ENCODE results near the gene TRABD.
"Not testable (repeated sequence)": the region's sequence is repeated elsewhere in the genome, so short reads cannot be mapped to it uniquely, and the experiment has no call there.

Gene TRABD

DNA sequence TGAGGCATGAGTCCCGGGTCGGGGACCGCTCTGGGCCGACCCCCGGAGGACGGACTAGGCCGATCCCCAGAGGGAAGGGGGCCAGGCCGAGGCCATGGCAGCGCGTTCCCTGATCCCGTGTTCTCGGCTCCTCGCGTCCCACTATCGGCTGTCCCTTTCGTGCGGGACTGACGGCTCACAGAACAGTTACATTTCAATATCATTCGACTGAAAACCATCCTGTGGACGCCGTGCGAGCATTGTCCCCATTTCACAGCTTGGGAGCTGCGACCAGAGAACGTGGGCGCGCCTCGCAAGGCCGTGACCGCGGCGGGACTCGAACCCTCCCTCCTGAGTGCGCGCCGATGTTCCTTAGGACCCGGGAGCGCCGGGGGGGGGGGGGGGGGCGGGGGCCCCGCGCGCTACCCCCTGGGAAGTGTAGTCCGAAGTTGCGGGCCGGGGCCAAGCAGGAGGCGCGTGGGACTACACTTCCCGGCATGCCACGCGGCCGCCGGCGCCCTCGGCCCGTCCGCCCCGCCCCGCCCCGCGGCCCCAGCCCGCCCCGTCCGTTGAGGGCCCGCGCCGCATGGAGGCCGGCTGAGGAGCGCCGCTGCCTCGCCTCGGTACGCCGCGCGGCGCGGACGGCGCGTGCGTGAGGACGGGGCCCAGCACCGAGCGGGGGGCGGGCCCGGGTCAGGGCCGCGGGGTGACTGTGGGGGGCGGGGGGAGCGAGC lies at the start of gene TRABD:
Gene TRABD (plus strand): TSS at position 539 of the 713 bp plus-strand sequence. CDS start 7,148 bp downstream, outside the sequence.
- H3K36me3 ChIP-seq (replicated peaks; ENCODE audit: insufficient read depth, low read length) = no peaks in the 10 kb centered on the region
- H3K4me3 ChIP-seq (ENCODE audit: low read length) = peak within 1 kb of the TSS; percentile 91
- peak within 1 kb of the TSS; percentile 89 for H3K9ac ChIP-seq (ENCODE audit: low read length)
- H3K9me3 ChIP-seq (replicated peaks; ENCODE audit: insufficient read depth, low read length) = no peaks in the 10 kb centered on the region
- TF ChIP-seq EZH2 (optimal IDR thresholded peaks at IDR 0.05; ENCODE audit: low read depth, low read length) = no peak
- TF ChIP-seq, protein P1, sequence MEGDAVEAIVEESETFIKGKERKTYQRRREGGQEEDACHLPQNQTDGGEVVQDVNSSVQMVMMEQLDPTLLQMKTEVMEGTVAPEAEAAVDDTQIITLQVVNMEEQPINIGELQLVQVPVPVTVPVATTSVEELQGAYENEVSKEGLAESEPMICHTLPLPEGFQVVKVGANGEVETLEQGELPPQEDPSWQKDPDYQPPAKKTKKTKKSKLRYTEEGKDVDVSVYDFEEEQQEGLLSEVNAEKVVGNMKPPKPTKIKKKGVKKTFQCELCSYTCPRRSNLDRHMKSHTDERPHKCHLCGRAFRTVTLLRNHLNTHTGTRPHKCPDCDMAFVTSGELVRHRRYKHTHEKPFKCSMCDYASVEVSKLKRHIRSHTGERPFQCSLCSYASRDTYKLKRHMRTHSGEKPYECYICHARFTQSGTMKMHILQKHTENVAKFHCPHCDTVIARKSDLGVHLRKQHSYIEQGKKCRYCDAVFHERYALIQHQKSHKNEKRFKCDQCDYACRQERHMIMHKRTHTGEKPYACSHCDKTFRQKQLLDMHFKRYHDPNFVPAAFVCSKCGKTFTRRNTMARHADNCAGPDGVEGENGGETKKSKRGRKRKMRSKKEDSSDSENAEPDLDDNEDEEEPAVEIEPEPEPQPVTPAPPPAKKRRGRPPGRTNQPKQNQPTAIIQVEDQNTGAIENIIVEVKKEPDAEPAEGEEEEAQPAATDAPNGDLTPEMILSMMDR (IDR thresholded peaks at IDR 0.05; ENCODE audit: low read length) = no peak
- TF ChIP-seq EZH2phosphoT487 (IDR thresholded peaks at IDR 0.05; ENCODE audit: low read length) = no peak
- peaks cover 40% of the 10 kb centered on the region for H3K79me2 ChIP-seq (ENCODE audit: low read length)
- H2AFZ ChIP-seq (ENCODE audit: low read length) = peak within 1 kb of the TSS; percentile 100
- peaks cover 4% of the 10 kb centered on the region; the same call in 1 of the 2 replicates for H3K27me3 ChIP-seq (replicated peaks; ENCODE audit: insufficient read depth, low read length)
- peak within 1 kb of the TSS; percentile 100 for H3K4me2 ChIP-seq (ENCODE audit: low read depth, low read length)
- DNase-seq = peak; percentile 92
- H3K9me2 ChIP-seq (replicated peaks; ENCODE audit: insufficient read depth, low read length) = no peaks in the 10 kb centered on the region
- peak within 1 kb of the TSS; percentile 71 for H3K27ac ChIP-seq (ENCODE audit: low read length)
- peaks cover 33% of the 10 kb centered on the region for H3K4me1 ChIP-seq (ENCODE audit: low read length)
- H3F3A ChIP-seq (ENCODE audit: insufficient read depth, low read length) = peaks cover 35% of the 10 kb centered on the region
- H4K20me1 ChIP-seq (ENCODE audit: insufficient read depth, low read length) = no peaks in the 10 kb centered on the region

GRCh38 chr22:50136581-50137015 lies 49.1 kb upstream of the TRABD start:
- no peak overlapping the region for H3K4me2 ChIP-seq (ENCODE audit: low read depth, low read length)
- no peak overlapping the region for H2AFZ ChIP-seq (ENCODE audit: low read length)
- H3K9me3 ChIP-seq (replicated peaks; ENCODE audit: insufficient read depth, low read length) = no peaks in the 10 kb centered on the region
- no peaks in the 10 kb centered on the region for H4K20me1 ChIP-seq (ENCODE audit: insufficient read depth, low read length)
- no peaks in the 10 kb centered on the region for H3K36me3 ChIP-seq (replicated peaks; ENCODE audit: insufficient read depth, low read length)
- no peak overlapping the region for H3K27ac ChIP-seq (ENCODE audit: low read length)
- no peak for DNase-seq
- H3K4me1 ChIP-seq (ENCODE audit: low read length) = peaks cover 15% of the 10 kb centered on the region
- no peak overlapping the region for H3K9ac ChIP-seq (ENCODE audit: low read length)
- peaks cover 3% of the 10 kb centered on the region; the same call in 1 of the 2 replicates for H3K27me3 ChIP-seq (replicated peaks; ENCODE audit: insufficient read depth, low read length)
- H3K79me2 ChIP-seq (ENCODE audit: low read length) = no peaks in the 10 kb centered on the region
- no peak for TF ChIP-seq EZH2phosphoT487 (IDR thresholded peaks at IDR 0.05; ENCODE audit: low read length)
- TF ChIP-seq, protein P1 (IDR thresholded peaks at IDR 0.05; ENCODE audit: low read length) = no peak
- TF ChIP-seq EZH2 (optimal IDR thresholded peaks at IDR 0.05; ENCODE audit: low read depth, low read length) = no peak
- no peak overlapping the region for H3K4me3 ChIP-seq (ENCODE audit: low read length)
- H3K9me2 ChIP-seq (replicated peaks; ENCODE audit: insufficient read depth, low read length) = no peaks in the 10 kb centered on the region
- peaks cover 13% of the 10 kb centered on the region; the same call in 1 of the 2 replicates for H3F3A ChIP-seq (ENCODE audit: insufficient read depth, low read length)

DNA sequence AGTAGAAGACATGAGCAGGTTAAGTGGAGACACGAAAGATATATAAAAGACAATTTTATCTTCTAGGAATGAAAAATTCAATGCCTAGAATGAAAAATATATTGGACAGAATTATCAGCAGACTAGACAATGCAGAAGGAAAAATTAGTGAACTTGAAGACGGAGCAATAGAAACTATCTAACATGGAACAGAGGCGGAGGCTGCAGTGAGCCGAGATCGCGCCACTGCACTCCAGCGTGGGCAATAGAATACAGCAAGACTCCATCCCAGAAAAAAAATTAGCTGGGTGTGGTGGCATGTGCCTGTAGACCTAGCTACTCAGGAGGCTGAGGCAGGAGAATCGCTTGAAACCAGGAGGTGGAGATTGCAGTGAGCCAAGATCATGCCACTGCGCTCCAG lies 48.4 kb upstream of the TRABD start:
- H3K9me3 ChIP-seq (replicated peaks; ENCODE audit: insufficient read depth, low read length); H3K27ac ChIP-seq (ENCODE audit: low read length); H3K4me2 ChIP-seq (ENCODE audit: low read depth, low read length); H3K27me3 ChIP-seq (replicated peaks; ENCODE audit: insufficient read depth, low read length); H3K9ac ChIP-seq (ENCODE audit: low read length); H3K9me2 ChIP-seq (replicated peaks; ENCODE audit: insufficient read depth, low read length); H3K4me3 ChIP-seq (ENCODE audit: low read length); H4K20me1 ChIP-seq (ENCODE audit: insufficient read depth, low read length); DNase-seq; H3K36me3 ChIP-seq (replicated peaks; ENCODE audit: insufficient read depth, low read length); H3K79me2 ChIP-seq (ENCODE audit: low read length); H2AFZ ChIP-seq (ENCODE audit: low read length): not testable (repeated sequence)
- Histone ChIP-seq H3F3A (ENCODE audit: insufficient read depth, low read length) (peaks cover 13% of the 10 kb centered on the region; the same call in 1 of the 2 replicates), H3K4me1 (ENCODE audit: low read length) (peaks cover 15% of the 10 kb centered on the region)

- no peak overlapping the region for H3K4me3 ChIP-seq (ENCODE audit: low read length)
- no peak overlapping the region for H2AFZ ChIP-seq (ENCODE audit: low read length)
- no peak for TF ChIP-seq EZH2phosphoT487 (IDR thresholded peaks at IDR 0.05; ENCODE audit: low read length)
- TF ChIP-seq EZH2 (optimal IDR thresholded peaks at IDR 0.05; ENCODE audit: low read depth, low read length) = no peak
- TF ChIP-seq, protein P1 (IDR thresholded peaks at IDR 0.05; ENCODE audit: low read length) = no peak
- H3K4me2 ChIP-seq (ENCODE audit: low read depth, low read length) = no peak overlapping the region
- no peak for DNase-seq
- H3K9ac ChIP-seq (ENCODE audit: low read length) = no peak overlapping the region
- peaks cover 15% of the 10 kb centered on the region for H3K4me1 ChIP-seq (ENCODE audit: low read length)
- H3K27ac ChIP-seq (ENCODE audit: low read length) = no peak overlapping the region
- H4K20me1 ChIP-seq (ENCODE audit: insufficient read depth, low read length) = no peaks in the 10 kb centered on the region
- no peaks in the 10 kb centered on the region for H3K9me2 ChIP-seq (replicated peaks; ENCODE audit: insufficient read depth, low read length)
- H3K27me3 ChIP-seq (replicated peaks; ENCODE audit: insufficient read depth, low read length) = peaks cover 3% of the 10 kb centered on the region; the same call in 1 of the 2 replicates
- H3K36me3 ChIP-seq (replicated peaks; ENCODE audit: insufficient read depth, low read length) = no peaks in the 10 kb centered on the region
- H3F3A ChIP-seq (ENCODE audit: insufficient read depth, low read length) = peaks cover 13% of the 10 kb centered on the region; the same call in 1 of the 2 replicates
- H3K79me2 ChIP-seq (ENCODE audit: low read length) = no peaks in the 10 kb centered on the region
- no peaks in the 10 kb centered on the region for H3K9me3 ChIP-seq (replicated peaks; ENCODE audit: insufficient read depth, low read length)
Observed at GRCh38 chr22:50138041-50138440, 47.7 kb upstream of the TRABD start.
